ENCODE measurements around the gene RSPRY1.

DNA sequence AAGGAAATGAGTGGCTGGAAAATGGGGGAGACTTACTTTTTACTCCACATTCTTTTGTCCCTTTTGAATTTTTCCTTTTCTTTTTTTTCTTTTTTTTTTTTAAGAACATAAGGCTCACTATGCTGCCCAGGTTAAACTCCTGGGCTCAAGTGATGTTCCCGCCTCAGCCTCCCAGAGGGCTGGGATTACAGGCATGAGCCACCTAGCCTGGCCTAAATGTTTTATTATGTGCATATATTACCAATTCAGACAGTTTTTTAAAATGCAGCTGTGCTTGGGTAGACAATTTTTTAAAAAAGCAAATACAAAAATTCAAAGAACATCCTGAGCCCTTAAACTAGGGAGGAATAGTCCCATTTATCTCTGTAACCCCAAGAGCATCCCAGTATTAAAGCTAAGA is 28.6 kb upstream of the RSPRY1 start:
- TF ChIP-seq CTCF (IDR thresholded peaks at IDR 0.05) = no peak
- no peak for TF ChIP-seq ZFX (IDR thresholded peaks at IDR 0.05; ENCODE audit: borderline replicate concordance)
